Loucy (cell line): ENCODE data around the gene TMTC2.

Experiments
- EZH2phosphoT487 ChIP-seq: fragments of 200-600 bp; IDR thresholded peaks from 2 replicates; pipeline ENCODE4 v1.6.1; 2018; ENCODE audit warnings: antibody characterized with exemption, mild to moderate bottlenecking, moderate library complexity, borderline replicate concordance
- TF ChIP-seq, protein P1 (sequence below): fragments of 200-600 bp; sonication (generic); conservative IDR thresholded peaks from 2 replicates; pipeline ENCODE4 v1.5.1; 2014; ENCODE audit warnings: mild to moderate bottlenecking, antibody characterized with exemption, low read length

DNA sequence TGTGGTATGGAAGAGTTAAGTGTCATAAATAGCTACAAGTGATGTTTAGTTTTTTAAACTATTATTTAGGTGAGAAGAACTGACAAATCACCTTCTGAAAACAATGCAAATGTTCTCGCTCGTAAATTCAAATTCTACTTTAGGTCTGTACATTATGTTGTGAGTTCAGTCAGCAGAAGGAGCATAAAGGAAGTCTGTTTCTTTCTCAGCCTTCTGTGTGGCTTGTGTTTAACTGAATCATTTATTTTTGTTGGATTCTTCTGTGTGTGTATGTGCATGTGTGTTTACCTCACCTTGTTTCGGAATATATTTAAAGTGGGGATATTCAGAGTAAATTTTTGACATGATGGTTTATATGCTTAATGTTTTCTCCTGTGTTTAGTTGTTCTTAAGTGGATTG is 285.9 kb downstream of the TMTC2 start:
- TF ChIP-seq, protein P1, sequence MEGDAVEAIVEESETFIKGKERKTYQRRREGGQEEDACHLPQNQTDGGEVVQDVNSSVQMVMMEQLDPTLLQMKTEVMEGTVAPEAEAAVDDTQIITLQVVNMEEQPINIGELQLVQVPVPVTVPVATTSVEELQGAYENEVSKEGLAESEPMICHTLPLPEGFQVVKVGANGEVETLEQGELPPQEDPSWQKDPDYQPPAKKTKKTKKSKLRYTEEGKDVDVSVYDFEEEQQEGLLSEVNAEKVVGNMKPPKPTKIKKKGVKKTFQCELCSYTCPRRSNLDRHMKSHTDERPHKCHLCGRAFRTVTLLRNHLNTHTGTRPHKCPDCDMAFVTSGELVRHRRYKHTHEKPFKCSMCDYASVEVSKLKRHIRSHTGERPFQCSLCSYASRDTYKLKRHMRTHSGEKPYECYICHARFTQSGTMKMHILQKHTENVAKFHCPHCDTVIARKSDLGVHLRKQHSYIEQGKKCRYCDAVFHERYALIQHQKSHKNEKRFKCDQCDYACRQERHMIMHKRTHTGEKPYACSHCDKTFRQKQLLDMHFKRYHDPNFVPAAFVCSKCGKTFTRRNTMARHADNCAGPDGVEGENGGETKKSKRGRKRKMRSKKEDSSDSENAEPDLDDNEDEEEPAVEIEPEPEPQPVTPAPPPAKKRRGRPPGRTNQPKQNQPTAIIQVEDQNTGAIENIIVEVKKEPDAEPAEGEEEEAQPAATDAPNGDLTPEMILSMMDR = no peak
- no peak for TF ChIP-seq EZH2phosphoT487
